Stimulated activated CD4-positive, alpha-beta T cell treated with anti-CD3 and anti-CD28 coated beads, Interleukin-4, amount 100 ng/mL, for 4 hours (primary cell): ENCODE results near the gene GLDN.

Source experiments
- DNase-seq, 2 experiments: peaks; one replicate each; pipeline ENCODE4 v3.0.0-alpha.2; 2020

GLDN gene

GRCh38 chr15:51448622-51449399 lies 107.4 kb downstream of the GLDN start:
- no peak for DNase-seq

- no peak for DNase-seq
These were observed 108.5 kb downstream of the GLDN start for GRCh38 chr15:51450001-51450400.
